ENCODE data around the gene PAFAH2. TPM values are rescaled to one million over a fixed set of nuclear protein-coding genes. Genes with fewer than 3 reads are reported as not detected.

Gene PAFAH2
- total RNA-seq, 1 donor from 2014 or later = 10.7 TPM

- no peak for TF ChIP-seq CTCF (conservative IDR thresholded peaks at IDR 0.05)
- Mint-ChIP-seq H3K9me3 (no peaks in the 10 kb centered on the region), H3K27ac (ENCODE audit: unreplicated experiment) (no peak overlapping the region), H3K4me1 (peaks cover 43% of the 10 kb centered on the region), H3K27me3 (ENCODE audit: low read depth) (no peaks in the 10 kb centered on the region), H3K4me3 (peak overlapping the region; percentile 12), H3K36me3 (ENCODE audit: low read depth) (no peaks in the 10 kb centered on the region)
- DNase-seq (ENCODE audit: low read depth, low spot score) = no peak
These were observed 18.5 kb upstream of the PAFAH2 start for GRCh38 chr1:26016258-26016952.

GRCh38 chr1:26015358-26015757 is 17.5 kb upstream of the PAFAH2 start:
- Mint-ChIP-seq H3K4me3 (no peak overlapping the region), H3K27me3 (ENCODE audit: low read depth) (no peaks in the 10 kb centered on the region), H3K9me3 (no peaks in the 10 kb centered on the region), H3K4me1 (peaks cover 43% of the 10 kb centered on the region), H3K36me3 (ENCODE audit: low read depth) (no peaks in the 10 kb centered on the region), H3K27ac (ENCODE audit: unreplicated experiment) (no peak overlapping the region)
- DNase-seq (ENCODE audit: low read depth, low spot score) = no peak
- TF ChIP-seq CTCF (conservative IDR thresholded peaks at IDR 0.05) = no peak

GRCh38 chr1:26014179-26014578 is 16.3 kb upstream of the PAFAH2 start:
- H3K36me3 Mint-ChIP-seq (ENCODE audit: low read depth) = no peaks in the 10 kb centered on the region
- peaks cover 38% of the 10 kb centered on the region for H3K4me1 Mint-ChIP-seq
- no peak overlapping the region for H3K27ac Mint-ChIP-seq (ENCODE audit: unreplicated experiment)
- TF ChIP-seq CTCF (conservative IDR thresholded peaks at IDR 0.05) = no peak
- H3K9me3 Mint-ChIP-seq = no peaks in the 10 kb centered on the region
- DNase-seq (ENCODE audit: low read depth, low spot score) = no peak
- no peak overlapping the region for H3K4me3 Mint-ChIP-seq
- H3K27me3 Mint-ChIP-seq (ENCODE audit: low read depth) = no peaks in the 10 kb centered on the region

GRCh38 chr1:26012864-26013263 is 15.0 kb upstream of the PAFAH2 start:
- no peak overlapping the region for H3K27ac Mint-ChIP-seq (ENCODE audit: unreplicated experiment)
- no peaks in the 10 kb centered on the region for H3K9me3 Mint-ChIP-seq
- no peaks in the 10 kb centered on the region for H3K27me3 Mint-ChIP-seq (ENCODE audit: low read depth)
- DNase-seq (ENCODE audit: low read depth, low spot score) = no peak
- H3K4me1 Mint-ChIP-seq = peaks cover 34% of the 10 kb centered on the region
- H3K4me3 Mint-ChIP-seq = no peak overlapping the region
- no peak for TF ChIP-seq CTCF (conservative IDR thresholded peaks at IDR 0.05)
- H3K36me3 Mint-ChIP-seq (ENCODE audit: low read depth) = no peaks in the 10 kb centered on the region

GRCh38 chr1:26010825-26011224 is 13.0 kb upstream of the PAFAH2 start:
- no peak for TF ChIP-seq CTCF (conservative IDR thresholded peaks at IDR 0.05)
- no peak for DNase-seq (ENCODE audit: low read depth, low spot score)
- H3K27ac Mint-ChIP-seq (ENCODE audit: unreplicated experiment) = peak overlapping the region; percentile 57

More at GRCh38 chr1:26010825-26011224, 13.0 kb upstream of the PAFAH2 start:
- Mint-ChIP-seq H3K4me3 (no peak overlapping the region), H3K36me3 (ENCODE audit: low read depth) (no peaks in the 10 kb centered on the region), H3K9me3 (no peaks in the 10 kb centered on the region), H3K4me1 (peaks cover 19% of the 10 kb centered on the region), H3K27me3 (ENCODE audit: low read depth) (no peaks in the 10 kb centered on the region)
